ENCODE data around the gene FNBP1L. TPM values are rescaled to one million over a fixed set of nuclear protein-coding genes. Genes with fewer than 3 reads are reported as not detected.
A peak's percentile ranks its signal among the peaks of the same experiment; 100 is the strongest.

Gene FNBP1L
- total RNA-seq (2021; fragmentation: NEBNext Ultra II Directional; extraction: Animal tissue kit (Norgen Biotek cat#: 25700)): 1 to 10 TPM; 1.0 to 6.2 (median 1.2) TPM
- long read RNA-seq, full-length matches to known transcripts: 2 of 7 reads
- long read RNA-seq, partial matches to known transcripts: 2 of 7 reads
- long read RNA-seq, other reads (novel, unspliced or antisense): 3 of 7 reads

DNA sequence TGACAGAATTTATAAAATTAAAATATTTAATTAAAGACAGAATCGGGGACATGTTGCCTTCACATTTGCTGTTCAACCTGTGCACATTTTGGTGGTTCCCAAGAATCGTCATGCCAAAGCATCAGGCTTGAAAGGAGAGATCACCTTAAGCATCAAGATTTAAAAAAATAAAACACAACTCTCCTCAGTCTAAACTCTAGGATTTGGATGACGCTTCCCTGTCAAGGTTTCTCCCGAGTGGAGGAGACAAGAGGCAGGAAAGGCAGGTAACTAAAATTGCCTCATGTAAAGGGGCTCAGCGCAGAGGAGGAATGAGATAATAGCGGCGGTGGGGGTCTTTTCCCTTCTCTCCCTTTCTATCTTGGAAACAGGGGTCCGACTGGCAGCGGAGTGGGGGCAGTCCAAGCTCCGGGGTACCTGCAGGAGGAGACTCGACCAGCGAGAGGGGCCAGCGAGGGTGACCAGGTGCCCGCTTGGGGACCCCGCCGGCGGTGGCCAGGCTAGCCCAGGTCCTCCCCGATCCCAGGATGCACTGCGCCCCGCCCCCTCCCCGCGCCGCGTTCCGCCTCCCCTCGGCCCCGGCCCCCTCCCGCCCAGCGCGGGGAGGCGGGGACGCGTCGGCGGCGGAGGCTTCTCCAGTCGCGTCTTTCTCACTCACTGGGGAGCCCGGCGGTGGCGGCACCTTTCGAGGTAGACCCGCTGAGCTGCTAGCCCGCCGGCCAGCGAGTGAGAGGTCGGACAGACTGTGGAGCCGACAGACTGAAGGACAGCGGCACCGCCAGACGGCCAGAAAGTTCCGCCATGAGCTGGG is at the start of gene FNBP1L:
FNBP1L (plus strand) TSS at position 638 of the 811 bp plus-strand sequence; CDS start at position 802, 164 bp downstream.
- H3K27me3 Mint-ChIP-seq (ENCODE audit: insufficient read depth): peaks cover 20% of the 10 kb centered on the region
- TF ChIP-seq CTCF (IDR thresholded peaks at IDR 0.05): no peak
- no peaks in the 10 kb centered on the region for H3K9me3 Mint-ChIP-seq
- DNase-seq: no peak
- no peaks in the 10 kb centered on the region for H3K36me3 Mint-ChIP-seq (ENCODE audit: low read depth)
- H3K4me1 Mint-ChIP-seq (ENCODE audit: low read depth): peaks cover 27% of the 10 kb centered on the region
- no peak within 1 kb of the TSS for H3K27ac Mint-ChIP-seq
- peak within 1 kb of the TSS; percentile 92 for H3K4me3 Mint-ChIP-seq

DNA sequence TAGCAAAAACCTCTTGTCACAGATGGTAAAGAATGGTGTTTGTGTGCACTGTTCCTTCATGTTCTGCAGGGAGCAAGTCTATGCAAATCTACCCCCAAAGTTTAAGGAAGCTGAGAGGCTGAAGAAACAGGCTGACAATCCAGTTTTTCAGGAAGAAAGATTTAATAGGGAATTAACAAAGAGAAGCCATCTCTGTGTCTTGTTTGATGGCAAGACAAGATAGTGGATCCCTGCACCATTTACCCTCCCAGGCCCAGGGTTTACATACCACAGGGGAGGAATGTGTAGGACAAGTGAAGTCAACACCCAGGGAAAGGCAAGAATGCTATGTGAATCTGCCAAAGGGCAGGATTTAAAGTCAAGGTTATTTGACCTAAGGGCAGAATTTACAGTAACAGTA is 48.1 kb upstream of the FNBP1L start:
- H3K27me3 Mint-ChIP-seq (ENCODE audit: insufficient read depth): peaks cover 11% of the 10 kb centered on the region
- DNase-seq: no peak
- no peak overlapping the region for H3K4me3 Mint-ChIP-seq
- no peak overlapping the region for H3K27ac Mint-ChIP-seq
- no peak for TF ChIP-seq CTCF (IDR thresholded peaks at IDR 0.05)
- no peaks in the 10 kb centered on the region for H3K4me1 Mint-ChIP-seq (ENCODE audit: low read depth)
- no peaks in the 10 kb centered on the region for H3K9me3 Mint-ChIP-seq
- no peaks in the 10 kb centered on the region for H3K36me3 Mint-ChIP-seq (ENCODE audit: low read depth)

- peaks cover 25% of the 10 kb centered on the region for H3K9me3 Mint-ChIP-seq
- no peak for DNase-seq
- no peak overlapping the region for H3K4me3 Mint-ChIP-seq
- peaks cover 20% of the 10 kb centered on the region for H3K27me3 Mint-ChIP-seq (ENCODE audit: insufficient read depth)
- no peak overlapping the region for H3K27ac Mint-ChIP-seq
- TF ChIP-seq CTCF (IDR thresholded peaks at IDR 0.05): no peak
- H3K36me3 Mint-ChIP-seq (ENCODE audit: low read depth): peaks cover 16% of the 10 kb centered on the region
- H3K4me1 Mint-ChIP-seq (ENCODE audit: low read depth): no peaks in the 10 kb centered on the region
These were observed 39.7 kb upstream of the FNBP1L start for GRCh38 chr1:93408203-93408602.

GRCh38 chr1:93411000-93411399 is 36.9 kb upstream of the FNBP1L start:
- Mint-ChIP-seq H3K36me3 (ENCODE audit: low read depth) (peaks cover 16% of the 10 kb centered on the region), H3K27me3 (ENCODE audit: insufficient read depth) (peaks cover 15% of the 10 kb centered on the region), H3K27ac (no peak overlapping the region), H3K4me3 (no peak overlapping the region), H3K9me3 (peaks cover 25% of the 10 kb centered on the region), H3K4me1 (ENCODE audit: low read depth) (peaks cover 7% of the 10 kb centered on the region; the same call in 1 of the 2 replicates)
- no peak for TF ChIP-seq CTCF (IDR thresholded peaks at IDR 0.05)
- no peak for DNase-seq

DNA sequence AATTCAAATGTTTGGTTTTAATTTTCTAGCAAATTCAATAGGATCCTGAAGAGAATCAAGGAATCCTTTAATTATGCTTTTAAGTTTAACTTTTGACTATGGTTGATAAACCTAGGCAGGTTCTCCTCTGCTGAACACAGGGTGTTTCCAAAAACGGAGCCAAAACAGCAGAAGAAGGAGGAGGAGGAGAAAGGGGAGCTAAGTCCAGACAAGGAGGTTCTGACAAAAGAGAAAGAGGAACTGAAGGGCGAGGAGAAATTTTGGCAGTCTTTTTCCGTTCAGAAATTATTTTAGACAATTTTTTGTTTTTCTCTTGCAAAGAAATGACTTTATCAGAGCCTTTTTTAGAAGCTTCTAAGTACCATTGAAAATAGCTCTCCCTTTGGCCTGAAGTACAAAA is 33.2 kb upstream of the FNBP1L start:
- TF ChIP-seq CTCF (IDR thresholded peaks at IDR 0.05): no peak
- no peak for DNase-seq
- Mint-ChIP-seq H3K4me1 (ENCODE audit: low read depth) (peaks cover 7% of the 10 kb centered on the region; the same call in 1 of the 2 replicates), H3K27ac (no peak overlapping the region), H3K9me3 (peaks cover 1% of the 10 kb centered on the region), H3K36me3 (ENCODE audit: low read depth) (0 out of 2 replicates have a peak, but pooled peaks cover under 1% of the 10 kb centered on the region), H3K4me3 (no peak overlapping the region), H3K27me3 (ENCODE audit: insufficient read depth) (peaks cover 8% of the 10 kb centered on the region)

Measured in HFFc6 (cell line).